Motor neuron (in vitro differentiated cells): ENCODE results near the gene PFKFB3. TPM values are rescaled to one million over a fixed set of nuclear protein-coding genes. Genes with fewer than 3 reads are reported as not detected.
"Not testable (repeated sequence)": the region's sequence is repeated elsewhere in the genome, so short reads cannot be mapped to it uniquely, and the experiment has no call there.

Experiments used
- ATAC-seq, 8 experiments: fragments of 200-7000 bp; cut with Tn5 transposase; replicated peaks in 6 of 8; 2 replicates each; pipeline ENCODE4 v1.8.0; 2021; ENCODE audit warnings: mild to moderate bottlenecking in 8 of 8, moderate library complexity in 8 of 8
- H3K27ac ChIP-seq, 2 donors: fragments of 250-450 bp; sonication (Bioruptor Pico); 2 replicates each; pipeline ENCODE4 v1.9.0; 2021; ENCODE audit warnings: antibody characterized with exemption in 2 of 2, mild to moderate bottlenecking in 2 of 2, moderate library complexity in 1 of 2
- H3K4me1 ChIP-seq, 2 donors: fragments of 250-450 bp; sonication (Bioruptor Pico); replicated peaks in 1 of 2; 2 replicates each; pipeline ENCODE4 v1.6.1; 2021; ENCODE audit warnings: antibody characterized with exemption in 2 of 2, mild to moderate bottlenecking in 2 of 2, moderate library complexity in 1 of 2
- H3K4me3 ChIP-seq, 5 donors: fragments of 250-450 bp; sonication (Bioruptor Pico); 2 replicates each; pipeline ENCODE4 v1.9.0; 2021; ENCODE audit warnings: antibody characterized with exemption in 5 of 5, mild to moderate bottlenecking in 5 of 5, moderate library complexity in 4 of 5
- WGBS, 10 experiments: fragments of 450-650 bp; shearing (Covaris generic); methylation state at CpG; one replicate each; pipeline ENCODE4 v1.0.0; 2022; 5-methylcytosine and 5-hydroxymethylcytosine counted together
- in situ Hi-C, 9 experiments: fragments of 400-800 bp; cut with MboI; loops; one replicate each; pipeline ENCODE4 v1.15.0; 2021; ENCODE audit warnings: low sequenced_read_pairs in 9 of 9, low pct_unique_long_range_greater_than_20kb in 2 of 9; ENCODE audit not compliant: unreplicated experiment in 9 of 9
- total RNA-seq, 8 experiments: library from RNA; unstranded; fragments of 300-600 nt; gene quantifications; 2 replicates each; pipeline versions ENCODE4 v1.2.3 to v1.2.4, GENCODE V29; 2022

Gene PFKFB3
- total RNA-seq, 8 experiments from 2014 or later = 32.4 to 80.6 (median 46.6) TPM

DNA sequence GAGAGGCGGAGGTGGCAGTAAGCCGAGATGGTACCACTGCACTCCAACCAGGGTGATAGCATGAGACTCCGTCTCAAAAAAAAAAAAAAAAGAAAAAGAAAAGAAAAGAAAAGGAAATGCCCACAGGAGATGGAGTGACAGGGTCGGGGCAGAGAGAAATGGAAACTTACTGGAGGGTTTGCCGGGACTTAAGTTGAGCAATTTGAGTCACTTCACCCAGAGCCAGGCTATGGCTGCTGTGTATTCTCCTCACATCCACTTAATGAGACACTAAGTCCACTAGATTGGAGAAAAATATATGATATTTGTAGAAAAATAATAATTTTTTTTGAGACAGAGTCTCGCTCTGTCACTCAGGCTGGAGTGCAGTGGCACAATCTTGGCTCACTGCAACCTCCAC lies 4.6 kb upstream of the PFKFB3 start:
- Histone ChIP-seq H3K4me1 (peaks cover 2 to 4% of the 10 kb centered on the region in 2 donors), H3K27ac (no peak overlapping the region), H3K4me3 (no peak overlapping the region)
- ATAC-seq = no peak
- in situ Hi-C loops = no loop called here
- WGBS, 10 experiments = 73 to 100% (median 94%) methylated on average over 4 to 5 of the region's 6 CpGs; no CpG with 5 or more reads in 2 of the 10 experiments

DNA sequence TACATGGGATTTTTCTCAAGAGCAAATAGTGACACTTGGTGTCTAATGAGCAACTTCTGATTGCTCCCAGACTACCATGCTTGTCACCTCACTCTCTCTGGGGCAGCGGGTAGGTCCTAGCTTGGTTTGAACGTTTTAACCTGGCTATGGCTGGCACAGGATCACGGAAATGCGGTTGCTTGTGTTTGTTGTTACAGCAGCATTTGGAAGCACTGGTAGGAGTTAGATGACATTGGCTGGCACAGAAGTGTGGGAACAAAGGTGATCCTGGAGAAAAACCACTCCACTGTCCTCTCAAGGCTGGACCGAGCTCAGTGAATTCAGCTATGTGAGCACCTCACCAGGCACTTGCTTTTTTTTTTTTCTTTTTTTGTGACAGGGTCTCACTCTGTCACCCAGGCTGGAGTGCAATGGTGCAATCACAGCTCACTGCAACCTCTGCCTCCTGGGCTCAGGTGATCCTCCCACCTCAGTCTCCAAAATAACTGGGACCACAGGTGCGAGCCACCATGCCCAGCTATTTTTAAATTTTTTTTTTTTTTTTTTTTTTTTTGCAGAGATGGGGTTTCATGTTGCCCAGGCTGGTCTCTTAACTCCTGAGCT lies 3.5 kb upstream of the PFKFB3 start:
- H3K4me3 ChIP-seq = no peak overlapping the region
- peaks cover 2 to 5% of the 10 kb centered on the region in 2 donors for H3K4me1 ChIP-seq
- no peak for ATAC-seq
- H3K27ac ChIP-seq = no peak overlapping the region
- WGBS, 10 experiments = 84 to 100% (median 97%) methylated on average over 2 to 5 of the region's 6 CpGs; no CpG with 5 or more reads in 2 of the 10 experiments
- in situ Hi-C loops = no loop called here

DNA sequence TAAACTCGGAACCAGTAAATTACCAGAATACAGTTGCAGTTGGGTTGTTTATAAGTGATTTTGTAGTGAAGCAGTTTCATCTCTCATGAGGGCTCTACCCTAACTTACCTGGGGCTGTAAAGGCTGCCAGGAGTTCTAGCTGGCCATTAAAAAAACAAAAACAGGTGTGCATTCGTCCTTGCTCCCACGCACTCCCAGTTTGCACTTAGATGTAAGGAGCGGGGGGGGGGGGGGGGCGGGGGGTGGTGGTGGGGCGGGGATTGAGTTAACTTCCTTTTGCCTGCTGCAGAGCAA lies 2.3 kb upstream of the PFKFB3 start:
- ATAC-seq = no peak
- WGBS, 10 experiments = 0 to 100% (median 50%) methylated on average over 1 to 2 of the region's 6 CpGs; no CpG with 5 or more reads in 7 of the 10 experiments
- peaks cover 8 to 17% of the 10 kb centered on the region in 2 donors for H3K4me1 ChIP-seq
- peak overlapping the region in 2 of 5 donors; percentile 54 to 81 for H3K4me3 ChIP-seq
- in situ Hi-C loops = loop anchor here in 2 of 9 experiments (10.0 to 25.0 kb wide), 2 partner anchors 187 to 194 kb away; no protein-coding TSS in a partner anchor
- H3K27ac ChIP-seq = no peak overlapping the region

DNA sequence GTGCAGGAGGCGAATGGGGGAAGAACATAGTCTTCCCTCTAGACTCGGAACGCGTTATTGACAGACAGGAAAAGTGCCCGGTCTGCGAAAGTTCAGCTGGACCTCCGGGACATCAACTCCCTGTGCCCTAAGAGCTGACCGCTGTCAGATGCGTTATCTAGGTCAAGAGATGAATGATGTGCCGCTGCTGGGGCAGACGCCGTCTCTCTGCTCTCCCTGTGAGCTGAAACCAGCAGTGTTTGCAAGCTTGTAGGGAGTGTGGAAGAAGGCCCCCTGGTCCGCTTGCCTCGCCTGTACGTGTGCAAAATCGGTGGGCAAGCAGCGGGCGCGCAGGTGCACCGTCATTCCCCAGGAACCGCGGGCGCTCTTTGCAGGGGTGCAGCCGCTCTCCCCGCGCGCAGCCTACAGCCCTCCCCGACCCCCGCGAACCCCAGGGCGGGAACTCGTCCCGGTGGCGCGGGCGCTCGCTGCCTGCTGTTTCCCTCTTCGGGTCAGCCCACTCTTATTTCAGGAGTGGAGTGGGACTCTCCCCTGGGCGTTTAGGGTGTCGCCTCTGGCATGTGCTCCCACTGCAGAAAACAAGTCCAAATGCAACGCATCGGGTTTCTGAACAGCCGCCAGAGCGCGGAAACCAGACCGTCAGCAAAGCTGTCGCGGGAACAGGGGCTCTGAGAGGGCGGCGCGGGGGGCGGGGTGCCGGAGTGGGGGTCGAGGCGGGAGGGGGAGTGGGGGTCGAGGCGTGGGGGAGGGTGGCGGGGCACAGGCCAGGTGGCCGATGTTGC lies 1.8 kb upstream of the PFKFB3 start:
- in situ Hi-C loops = loop anchor here in 2 of 9 experiments (10.0 to 25.0 kb wide), 2 partner anchors 186 to 194 kb away; no protein-coding TSS in a partner anchor
- peak overlapping the region; percentile 18 to 66 for H3K27ac ChIP-seq
- peak overlapping the region; percentile 54 to 81 (median 59) for H3K4me3 ChIP-seq
- WGBS, 10 experiments = 0 to 21% (median 0%) methylated on average over 1 to 10 of the region's 59 CpGs; no CpG with 5 or more reads in 5 of the 10 experiments
- H3K4me1 ChIP-seq = peaks cover 12 to 21% of the 10 kb centered on the region in 2 donors
- ATAC-seq = peak in 5 of 8 experiments; percentile 0 to 23 (median 5)

DNA sequence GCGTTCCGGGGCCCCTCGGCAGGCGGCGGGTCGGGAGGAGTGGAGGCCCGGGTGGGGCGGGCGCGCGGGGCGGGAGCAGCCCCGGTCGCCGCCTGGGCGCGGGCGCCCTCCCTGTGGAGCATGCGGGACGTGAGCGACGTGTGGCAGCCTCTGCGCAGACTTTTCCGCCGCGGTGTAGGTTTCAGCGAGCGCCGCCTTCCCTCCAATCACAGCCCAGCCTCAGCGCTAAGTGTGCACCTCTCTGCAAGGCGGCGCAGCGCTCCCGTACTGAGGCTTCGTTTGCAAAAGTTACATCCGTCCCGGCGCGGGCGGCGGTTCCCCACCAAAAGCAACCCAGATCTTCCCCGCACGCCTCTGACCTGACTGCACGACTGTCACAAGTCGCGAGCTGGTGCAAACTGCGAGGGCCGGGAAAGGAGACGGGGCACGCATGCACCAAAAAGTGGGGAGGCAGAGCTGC lies 1.2 kb upstream of the PFKFB3 start:
- H3K4me3 ChIP-seq = peak overlapping the region; percentile 54 to 81 (median 59)
- in situ Hi-C loops = loop anchor here in 2 of 9 experiments (10.0 to 25.0 kb wide), 2 partner anchors 186 to 193 kb away; no protein-coding TSS in a partner anchor
- 0% methylated on average over 1 to 3 of the region's 50 CpGs; no CpG with 5 or more reads in 5 of the 10 experiments for WGBS, 10 experiments
- peak overlapping the region in 1 of 2 donors; percentile 2 for H3K27ac ChIP-seq
- H3K4me1 ChIP-seq = peaks cover 12 to 21% of the 10 kb centered on the region in 2 donors
- peak; percentile 3 to 51 (median 34) for ATAC-seq

DNA sequence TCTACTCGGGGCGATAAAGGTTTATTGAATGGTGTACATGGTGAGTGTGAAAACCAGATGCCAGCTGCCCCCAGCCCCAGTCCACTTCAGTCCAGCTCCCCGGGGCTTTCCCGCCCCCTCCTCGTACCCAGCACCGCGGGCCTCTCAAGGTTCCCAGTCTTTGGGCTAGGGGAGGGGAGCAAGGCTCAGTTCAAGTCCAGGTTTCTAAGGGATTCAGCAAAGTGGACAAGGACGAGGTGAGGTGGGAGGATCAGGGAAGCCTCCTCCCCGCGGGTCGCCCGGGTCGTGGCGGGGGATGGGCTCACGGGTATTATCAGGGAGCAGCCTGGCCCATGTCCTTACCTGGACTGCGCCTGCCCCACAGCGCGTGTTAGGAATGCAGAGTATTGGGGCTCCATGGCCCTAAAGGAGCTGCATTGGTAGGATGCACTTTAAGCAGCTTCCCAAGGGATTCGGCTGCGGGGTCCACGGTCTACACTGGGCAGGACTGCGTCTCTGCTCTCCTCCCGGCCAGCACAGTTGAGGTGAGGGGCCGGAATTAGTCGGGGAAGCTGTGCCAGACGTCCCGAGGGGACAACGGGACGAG lies 541 bp upstream of the PFKFB3 start:
- H3K4me3 ChIP-seq = peak overlapping the region; percentile 54 to 81 (median 59)
- in situ Hi-C loops = loop anchor here in 2 of 9 experiments (10.0 to 25.0 kb wide), 2 partner anchors 185 to 193 kb away; no protein-coding TSS in a partner anchor

DNA sequence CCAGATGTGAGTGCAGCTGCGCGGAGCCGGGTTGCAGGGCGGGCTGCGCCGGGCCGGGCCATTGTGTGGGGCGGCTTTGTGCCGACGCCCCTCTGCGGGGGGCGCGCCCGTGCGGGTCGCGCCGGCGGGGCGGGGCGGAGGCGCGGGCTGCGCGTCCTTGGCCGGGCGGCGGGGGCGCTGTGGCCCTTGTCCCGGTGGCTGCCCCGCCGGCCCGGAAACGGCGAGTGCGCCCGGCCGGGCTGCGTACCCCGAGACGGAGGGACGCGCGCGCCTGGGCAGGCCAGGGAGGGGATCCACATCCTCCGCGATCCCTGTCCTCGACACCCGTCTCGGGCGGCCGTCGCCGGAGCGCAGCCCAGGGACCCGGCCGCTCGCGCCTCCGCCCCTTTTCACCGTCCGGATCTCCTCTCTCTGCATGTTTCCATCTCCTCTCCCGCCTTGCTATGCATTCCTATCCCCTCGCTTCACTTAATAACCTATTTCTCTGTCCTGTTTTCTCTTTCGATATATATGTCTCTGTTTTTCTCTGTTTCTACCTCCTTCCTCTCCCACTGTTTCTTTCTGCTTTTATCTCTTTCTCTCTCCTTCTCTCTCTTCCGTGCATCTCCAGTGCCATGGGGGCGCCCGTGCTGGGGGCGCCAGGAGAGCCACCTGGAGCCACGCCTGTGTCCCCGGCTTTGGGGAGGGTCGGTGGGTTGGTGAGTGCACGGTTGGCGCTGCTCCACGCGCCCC lies 765 bp downstream of the PFKFB3 start:
- 0 to 2% (median 0%) methylated on average over 1 to 22 of the region's 76 CpGs; no CpG with 5 or more reads in 1 of the 10 experiments for WGBS, 10 experiments
- H3K4me1 ChIP-seq = peaks cover 14 to 31% of the 10 kb centered on the region in 2 donors
- peak; percentile 38 to 57 (median 50) for ATAC-seq
- H3K27ac ChIP-seq = peak overlapping the region; percentile 77 to 89
- peak overlapping the region; percentile 54 to 81 (median 59) for H3K4me3 ChIP-seq
- in situ Hi-C loops = loop anchor here in 2 of 9 experiments (10.0 to 25.0 kb wide), 2 partner anchors 184 to 191 kb away; no protein-coding TSS in a partner anchor

More for the DNA sequence above, 541 bp upstream of the PFKFB3 start:
- peak in 5 of 8 experiments; percentile 2 to 28 (median 23) for ATAC-seq
- 0 to 5% (median 1%) methylated on average over 2 to 16 of the region's 29 CpGs; no CpG with 5 or more reads in 5 of the 10 experiments for WGBS, 10 experiments
- Histone ChIP-seq H3K27ac (peak overlapping the region in 1 of 2 donors; percentile 62), H3K4me1 (peaks cover 12 to 21% of the 10 kb centered on the region in 2 donors)

DNA sequence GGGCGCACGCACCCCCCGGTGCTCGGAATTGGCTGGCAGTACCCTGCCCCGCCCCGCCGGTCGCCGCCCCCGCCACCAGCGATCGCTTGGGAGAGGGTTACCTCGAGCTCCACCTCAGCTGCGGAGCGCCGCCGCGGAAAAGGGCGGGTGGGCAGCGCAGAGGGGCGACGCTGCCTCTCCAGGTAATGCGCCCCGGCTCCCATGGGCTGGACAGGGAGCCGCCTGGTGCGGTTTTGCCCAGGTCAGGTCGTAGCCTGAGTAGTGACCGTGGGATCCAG lies 1.3 kb downstream of the PFKFB3 start:
- H3K4me3 ChIP-seq = peak overlapping the region; percentile 54 to 81 (median 59)
- H3K27ac ChIP-seq = peak overlapping the region in 1 of 2 donors; percentile 77
- peak; percentile 0 to 5 (median 1) for ATAC-seq
- H3K4me1 ChIP-seq = peaks cover 19 to 36% of the 10 kb centered on the region in 2 donors
- WGBS, 10 experiments = 0% methylated on average over 2 of the region's 28 CpGs; no CpG with 5 or more reads in 9 of the 10 experiments
- in situ Hi-C loops = loop anchor here in 2 of 9 experiments (10.0 to 25.0 kb wide), 2 partner anchors 183 to 191 kb away; no protein-coding TSS in a partner anchor

DNA sequence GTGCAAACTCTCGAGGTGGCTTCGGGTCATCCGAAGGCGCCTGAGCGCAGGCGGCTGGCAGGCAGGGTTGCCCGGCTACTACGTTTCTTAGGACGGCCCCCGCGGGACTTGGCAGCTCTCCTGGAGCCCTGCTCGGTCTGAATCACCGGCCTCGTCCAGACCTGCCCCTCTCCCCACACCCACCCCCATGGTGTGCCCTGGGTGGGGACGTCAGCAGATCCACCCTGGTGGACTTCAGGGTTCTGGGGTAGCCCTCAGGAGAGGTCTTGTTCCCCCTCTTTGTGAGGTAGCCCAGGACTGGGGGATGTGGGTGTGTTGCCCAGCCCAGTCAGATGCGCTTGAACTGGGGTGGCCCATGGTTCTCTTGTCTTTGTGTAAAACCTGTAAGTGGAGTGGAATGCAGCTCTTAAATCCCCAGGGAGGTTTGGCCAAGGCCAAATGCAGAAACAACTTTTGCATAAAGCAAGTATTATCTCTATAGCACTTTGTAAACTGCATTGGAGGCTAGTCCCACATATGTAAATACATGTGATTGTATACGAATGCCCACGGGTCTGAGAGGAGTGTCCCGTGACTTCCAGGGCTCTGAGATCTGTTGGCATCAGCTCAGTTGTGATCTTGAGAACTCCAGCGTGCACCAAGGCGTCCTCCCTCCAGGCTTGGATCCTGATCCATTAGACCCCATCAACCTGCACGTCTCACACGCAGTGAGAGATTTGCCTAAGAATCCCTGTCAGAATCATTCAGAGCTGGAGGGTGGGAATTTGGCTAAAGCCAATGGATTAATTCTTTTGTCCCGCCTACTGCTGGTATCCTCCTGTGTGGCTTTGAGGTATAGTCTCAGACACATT lies 1.8 kb downstream of the PFKFB3 start:
- H3K27ac ChIP-seq = no peak overlapping the region
- in situ Hi-C loops = loop anchor here in 2 of 9 experiments (10.0 to 25.0 kb wide), 2 partner anchors 183 to 190 kb away; no protein-coding TSS in a partner anchor
- H3K4me1 ChIP-seq = peaks cover 25 to 36% of the 10 kb centered on the region in 2 donors
- peak overlapping the region; percentile 54 to 81 (median 59) for H3K4me3 ChIP-seq
- ATAC-seq = peak in 4 of 8 experiments; percentile 2 to 15 (median 6)
- WGBS, 10 experiments = 7 to 73% (median 30%) methylated on average over 2 to 11 of the region's 24 CpGs; no CpG with 5 or more reads in 1 of the 10 experiments

DNA sequence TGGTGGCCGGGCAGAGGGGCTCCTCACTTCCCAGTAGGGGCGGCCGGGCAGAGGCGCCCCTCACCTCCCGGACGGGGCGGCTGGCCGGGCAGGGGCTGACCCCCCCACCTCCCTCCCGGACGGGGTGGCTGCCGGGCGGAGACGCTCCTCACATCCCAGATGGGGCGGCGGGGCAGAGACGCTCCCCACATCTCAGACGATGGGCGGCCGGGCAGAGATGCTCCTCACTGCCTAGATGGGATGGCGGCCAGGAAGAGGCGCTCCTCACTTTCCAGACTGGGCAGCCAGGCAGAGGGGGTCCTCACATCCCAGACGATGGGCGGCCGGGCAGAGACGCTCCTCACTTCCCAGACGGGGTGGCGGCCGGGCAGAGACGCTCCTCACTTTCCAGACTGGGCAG lies 3.8 kb downstream of the PFKFB3 start:
- not testable (repeated sequence) for ATAC-seq, H3K4me3 ChIP-seq, H3K27ac ChIP-seq
- peaks cover 29 to 39% of the 10 kb centered on the region in 2 donors for H3K4me1 ChIP-seq
- no CpG with 5 or more reads among the region's 29 CpGs for WGBS, 10 experiments
- in situ Hi-C loops = loop anchor here in 2 of 9 experiments (10.0 to 25.0 kb wide), 2 partner anchors 181 to 188 kb away; no protein-coding TSS in a partner anchor

DNA sequence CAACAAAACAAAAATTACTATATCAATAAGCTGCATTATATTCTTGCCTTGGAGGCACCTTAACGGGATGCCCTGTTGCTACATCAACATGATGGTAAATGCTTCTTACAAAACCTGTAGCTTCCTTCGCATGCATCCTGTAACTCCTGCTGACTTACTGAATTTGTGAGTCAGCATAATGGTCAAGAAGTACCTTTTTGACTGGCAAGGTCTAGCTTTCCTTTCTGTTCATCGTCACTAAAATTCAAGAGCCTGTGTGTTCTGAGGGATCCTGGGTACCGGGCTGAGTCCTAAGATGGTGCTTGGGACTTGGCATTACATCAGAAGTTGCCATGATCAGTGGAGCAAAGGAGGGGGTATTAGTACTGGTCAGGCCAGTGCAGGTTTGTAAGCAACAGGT lies 4.9 kb downstream of the PFKFB3 start:
- no peak for ATAC-seq
- Histone ChIP-seq H3K27ac (no peak overlapping the region), H3K4me3 (no peak overlapping the region), H3K4me1 (peaks cover 38 to 44% of the 10 kb centered on the region in 2 donors)
- 76 to 100% (median 100%) methylated on average over 1 to 4 of the region's 4 CpGs; no CpG with 5 or more reads in 3 of the 10 experiments for WGBS, 10 experiments
- in situ Hi-C loops = loop anchor here in 2 of 9 experiments (10.0 to 25.0 kb wide), 2 partner anchors 180 to 187 kb away; no protein-coding TSS in a partner anchor
